ENCODE measurements around the gene HS3ST4. TPM values are rescaled to one million over a fixed set of nuclear protein-coding genes. Genes with fewer than 3 reads are reported as not detected.
A peak's percentile ranks its signal among the peaks of the same experiment; 100 is the strongest.

Gene HS3ST4
- total and polyA plus RNA-seq, 2 of the 8 experiments (the other 6 are each of a cell fraction or from before 2014, with no cell fraction given): 1.9 to 3.3 TPM

GRCh38 chr16:25838724-25839186, 147.0 kb downstream of the HS3ST4 start:
- H3K4me1 ChIP-seq (replicated peaks in 1 of 4; ENCODE audit: control insufficient read depth in 3 of 4, insufficient read depth in 4 of 4, low read length in 3 of 4): peaks cover 0 to 7% (median 2%) of the 10 kb centered on the region in 4 experiments; a peak in 2 of 7 replicates
- no peak overlapping the region for H2AFZ ChIP-seq (ENCODE audit: low read length)
- H2BK5ac ChIP-seq (ENCODE audit: low read depth, low read length): no peak overlapping the region
- ChIA-PET POLR2A (ENCODE audit: partially characterized antibody) (no interaction called here), CTCF (ENCODE audit: partially characterized antibody) (interaction anchor here (0.6 to 1.6 kb wide), 9 partner anchors 9 to 1265 kb away, joined by 3 to 4 read pairs (median 3); no protein-coding TSS in a partner anchor)
- DNase-seq (ENCODE audit: low read depth in 1 of 2, low spot score in 2 of 2): peak; percentile 46 to 55
- H3K4me3 ChIP-seq (ENCODE audit: extremely low read depth in 1 of 4, insufficient read depth in 2 of 4, low read depth in 3 of 4, low read length in 4 of 4): peak overlapping the region in 1 of 4 experiments; percentile 15; a peak in 1 of 8 replicates
- H4K91ac ChIP-seq (replicated peaks; ENCODE audit: insufficient read length, low read length): no peak overlapping the region
- H3K23ac ChIP-seq (ENCODE audit: insufficient read length): no peak overlapping the region
- no peak overlapping the region for H2BK120ac ChIP-seq (replicated peaks; ENCODE audit: low read depth, low read length)
- no peak overlapping the region for H2BK20ac ChIP-seq (ENCODE audit: low read length)
- H4K20me1 ChIP-seq (replicated peaks in 1 of 2; ENCODE audit: control insufficient read depth in 1 of 2, insufficient read depth in 2 of 2, low read length in 2 of 2): no peaks in the 10 kb centered on the region
- no peak overlapping the region for H2AK5ac ChIP-seq (ENCODE audit: low read depth, low read length)
- no peaks in the 10 kb centered on the region for H3K9me3 ChIP-seq (ENCODE audit: insufficient read depth in 2 of 2, low read depth in 1 of 2, low read length in 1 of 2)
- H3K56ac ChIP-seq (replicated peaks; ENCODE audit: insufficient read length, low read depth, low read length): no peak overlapping the region
- 13% methylated on average over 6 of the region's 6 CpGs; no CpG with 5 or more reads in 1 of the 2 experiments for WGBS, 2 experiments (ENCODE audit: extremely low coverage in 1 of 2, insufficient coverage in 1 of 2, insufficient read length in 1 of 2, insufficient replicate concordance in 2 of 2, low coverage in 1 of 2, low lambda C conversion rate in 2 of 2, missing lambda C conversion rate in 1 of 2)
- H3K18ac ChIP-seq (ENCODE audit: extremely low read depth, low read length): no peak overlapping the region
- no peak overlapping the region for H3K27ac ChIP-seq (ENCODE audit: low read depth, low read length)
- no peak overlapping the region for H3K4ac ChIP-seq (replicated peaks; ENCODE audit: insufficient read length, low read depth, low read length)
- TF ChIP-seq JUND (IDR thresholded peaks at IDR 0.05; ENCODE audit: low read length): 0 out of 2 replicates have a peak, but pooled peaks have one; percentile 27
- TF ChIP-seq SP1 (IDR thresholded peaks at IDR 0.05; ENCODE audit: low read depth, low read length): no peak
- TF ChIP-seq, protein P1, sequence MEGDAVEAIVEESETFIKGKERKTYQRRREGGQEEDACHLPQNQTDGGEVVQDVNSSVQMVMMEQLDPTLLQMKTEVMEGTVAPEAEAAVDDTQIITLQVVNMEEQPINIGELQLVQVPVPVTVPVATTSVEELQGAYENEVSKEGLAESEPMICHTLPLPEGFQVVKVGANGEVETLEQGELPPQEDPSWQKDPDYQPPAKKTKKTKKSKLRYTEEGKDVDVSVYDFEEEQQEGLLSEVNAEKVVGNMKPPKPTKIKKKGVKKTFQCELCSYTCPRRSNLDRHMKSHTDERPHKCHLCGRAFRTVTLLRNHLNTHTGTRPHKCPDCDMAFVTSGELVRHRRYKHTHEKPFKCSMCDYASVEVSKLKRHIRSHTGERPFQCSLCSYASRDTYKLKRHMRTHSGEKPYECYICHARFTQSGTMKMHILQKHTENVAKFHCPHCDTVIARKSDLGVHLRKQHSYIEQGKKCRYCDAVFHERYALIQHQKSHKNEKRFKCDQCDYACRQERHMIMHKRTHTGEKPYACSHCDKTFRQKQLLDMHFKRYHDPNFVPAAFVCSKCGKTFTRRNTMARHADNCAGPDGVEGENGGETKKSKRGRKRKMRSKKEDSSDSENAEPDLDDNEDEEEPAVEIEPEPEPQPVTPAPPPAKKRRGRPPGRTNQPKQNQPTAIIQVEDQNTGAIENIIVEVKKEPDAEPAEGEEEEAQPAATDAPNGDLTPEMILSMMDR (IDR thresholded peaks at IDR 0.05; ENCODE audit: control extremely low read depth in 1 of 3, insufficient read depth in 1 of 3, low read depth in 1 of 3, low read length in 3 of 3): peak in 2 of 3 experiments; percentile 65; a peak in 3 of 4 replicates
- TF ChIP-seq RAD21 (IDR thresholded peaks at IDR 0.05 in 1 of 2, conservative IDR thresholded peaks at IDR 0.05 in 1 of 2; ENCODE audit: low read depth in 2 of 2, low read length in 2 of 2): peak; percentile 87 to 90
- TF ChIP-seq, protein P2, sequence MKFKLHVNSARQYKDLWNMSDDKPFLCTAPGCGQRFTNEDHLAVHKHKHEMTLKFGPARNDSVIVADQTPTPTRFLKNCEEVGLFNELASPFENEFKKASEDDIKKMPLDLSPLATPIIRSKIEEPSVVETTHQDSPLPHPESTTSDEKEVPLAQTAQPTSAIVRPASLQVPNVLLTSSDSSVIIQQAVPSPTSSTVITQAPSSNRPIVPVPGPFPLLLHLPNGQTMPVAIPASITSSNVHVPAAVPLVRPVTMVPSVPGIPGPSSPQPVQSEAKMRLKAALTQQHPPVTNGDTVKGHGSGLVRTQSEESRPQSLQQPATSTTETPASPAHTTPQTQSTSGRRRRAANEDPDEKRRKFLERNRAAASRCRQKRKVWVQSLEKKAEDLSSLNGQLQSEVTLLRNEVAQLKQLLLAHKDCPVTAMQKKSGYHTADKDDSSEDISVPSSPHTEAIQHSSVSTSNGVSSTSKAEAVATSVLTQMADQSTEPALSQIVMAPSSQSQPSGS (IDR thresholded peaks at IDR 0.05; ENCODE audit: low read length): peak; percentile 68; the same call in 1 of the 2 replicates
- TF ChIP-seq KDM1A (IDR thresholded peaks at IDR 0.05; ENCODE audit: borderline replicate concordance, low read length): no peak
- no peak for TF ChIP-seq SIRT6 (IDR thresholded peaks at IDR 0.05; ENCODE audit: low read length)
- peak; percentile 74 for TF ChIP-seq TEAD4 (IDR thresholded peaks at IDR 0.05; ENCODE audit: low read depth, low read length)
- no peak for TF ChIP-seq POLR2A (IDR thresholded peaks at IDR 0.05; ENCODE audit: control extremely low read depth in 1 of 2, low read depth in 2 of 2, low read length in 2 of 2)
- H3K14ac ChIP-seq (ENCODE audit: insufficient read length): no peak overlapping the region
- no peaks in the 10 kb centered on the region for H3K23me2 ChIP-seq (ENCODE audit: low read depth, low read length)
- H3K79me2 ChIP-seq (ENCODE audit: control insufficient read depth in 1 of 2, insufficient read depth in 2 of 2, low read length in 2 of 2): no peaks in the 10 kb centered on the region
- no peak overlapping the region for H3K9ac ChIP-seq (replicated peaks in 1 of 4; ENCODE audit: extremely low read depth in 1 of 4, low read depth in 3 of 4, low read length in 3 of 4)
- no peak overlapping the region for H2BK15ac ChIP-seq (ENCODE audit: low read length)
- no peak overlapping the region for H4K5ac ChIP-seq (ENCODE audit: insufficient read length, low read depth, low read length)
- peak; percentile 95 for FAIRE-seq
- no peaks in the 10 kb centered on the region for H3K79me1 ChIP-seq (ENCODE audit: low read depth, low read length)
- H4K8ac ChIP-seq (ENCODE audit: extremely low read depth, insufficient read depth, low read length): no peak overlapping the region
- no peaks in the 10 kb centered on the region for H3K27me3 ChIP-seq (replicated peaks in 1 of 4; ENCODE audit: control insufficient read depth in 3 of 4, extremely low read depth in 1 of 4, insufficient read depth in 3 of 4, low read length in 3 of 4)
- no peak overlapping the region for H2BK12ac ChIP-seq (ENCODE audit: low read depth, low read length)
- no peaks in the 10 kb centered on the region for H3K36me3 ChIP-seq (ENCODE audit: control insufficient read depth in 2 of 4, insufficient read depth in 4 of 4, low read length in 3 of 4)
- peak overlapping the region; percentile 28 to 31; a peak in 2 of 4 replicates for H3K4me2 ChIP-seq (ENCODE audit: insufficient read depth in 1 of 2, low read depth in 2 of 2, low read length in 2 of 2)
